ENCODE measurements around the gene PRSS22. TPM values are rescaled to one million over a fixed set of nuclear protein-coding genes. Genes with fewer than 3 reads are reported as not detected.

PRSS22 gene
- total and polyA plus RNA-seq, 10 of the 15 experiments (the other 5 are each of a cell fraction or from before 2014, with no cell fraction given): not detected

DNA sequence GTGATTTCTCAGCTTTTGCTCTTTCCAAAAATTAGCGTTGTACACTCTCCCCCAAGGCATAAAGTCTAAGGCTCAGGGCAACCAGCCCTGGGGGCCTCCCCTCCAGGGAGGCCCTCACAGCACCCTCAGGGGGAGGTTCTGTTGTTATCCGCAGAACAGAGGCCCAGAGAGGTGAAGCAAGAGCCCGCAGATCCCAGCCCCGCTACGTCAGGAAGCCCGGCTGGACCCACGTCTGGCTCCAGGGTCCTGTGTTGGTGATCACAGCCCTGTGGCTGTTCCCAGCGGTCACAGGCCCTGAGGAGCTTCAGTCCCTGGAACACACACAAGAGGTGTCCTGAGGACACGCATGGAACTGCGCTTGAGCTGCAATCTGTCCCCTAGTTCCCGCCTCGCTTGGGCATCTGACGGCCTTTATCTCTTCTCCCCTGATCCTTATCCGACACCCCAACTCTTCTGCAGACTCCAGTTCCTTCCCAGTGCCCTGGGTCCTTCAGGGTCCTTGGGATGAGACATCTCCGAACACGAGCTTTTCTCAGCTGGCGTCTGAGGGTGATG lies 29.0 kb downstream of the PRSS22 start (continued):
- no peak for TF ChIP-seq ZNF687 (IDR thresholded peaks at IDR 0.05)
- TF ChIP-seq E2F8 (IDR thresholded peaks at IDR 0.05; ENCODE audit: low read depth, partially characterized antibody): no peak

DNA sequence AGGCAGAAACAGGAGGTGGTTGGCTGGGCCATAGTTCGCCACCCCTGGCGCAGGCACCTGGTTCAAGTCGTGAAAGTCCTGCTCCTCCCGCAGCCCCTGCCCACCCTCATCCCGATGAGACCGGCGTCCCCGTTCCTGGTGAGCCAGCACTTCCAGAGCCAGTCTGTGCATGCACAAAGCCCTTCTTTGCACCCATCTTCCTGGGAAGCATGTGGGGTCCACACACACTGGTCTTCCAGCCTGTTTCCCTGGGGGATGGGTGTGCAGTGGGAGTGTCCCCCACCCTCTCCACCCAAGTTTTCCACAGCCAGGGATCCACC lies 29.5 kb downstream of the PRSS22 start:
- no peaks in the 10 kb centered on the region for H3K79me2 ChIP-seq (ENCODE audit: control insufficient read depth, insufficient read depth, low read length)
- no peak for DNase-seq (ENCODE audit: low read depth, low spot score)
- RAD21 ChIA-PET (ENCODE audit: unreplicated experiment): no interaction called here
- no peak overlapping the region for H3K4me2 ChIP-seq (ENCODE audit: control insufficient read depth, insufficient read depth)
- no peak overlapping the region for H3K27ac ChIP-seq (ENCODE audit: control insufficient read depth, insufficient read depth)
- intact Hi-C loops (cut with micrococcal nuclease; ENCODE audit: unreplicated experiment) (no loop called here), in situ Hi-C loops (cut with MboI) (no loop called here)
- CTCF ChIA-PET: interaction anchor here (1.8 kb wide), 1 partner anchor 40 kb away, joined by 4 read pairs; no protein-coding TSS in a partner anchor
- H2AFZ ChIP-seq (ENCODE audit: control insufficient read depth, low read depth, low read length): no peak overlapping the region
- FAIRE-seq: no peak
- no TSS peak for BruUV-seq (replicated peaks)
- H3K36me3 ChIP-seq (ENCODE audit: control insufficient read depth in 2 of 2, insufficient read depth in 2 of 2, low read length in 1 of 2): no peaks in the 10 kb centered on the region
- H3K9ac ChIP-seq (ENCODE audit: control insufficient read depth, insufficient read depth, low read length): no peak overlapping the region
- SMC1A ChIA-PET (ENCODE audit: uncharacterized antibody, unreplicated experiment): no interaction called here
- H3K27me3 ChIP-seq (replicated peaks in 1 of 2; ENCODE audit: control insufficient read depth in 2 of 2, insufficient read depth in 2 of 2, low read length in 1 of 2): no peaks in the 10 kb centered on the region
- no peaks in the 10 kb centered on the region for H4K20me1 ChIP-seq (ENCODE audit: control insufficient read depth, insufficient read depth)
- ATAC-seq: no peak
- H3K4me3 ChIP-seq: no peak overlapping the region
- WGBS (ENCODE audit: insufficient coverage, insufficient replicate concordance, low lambda C conversion rate, missing lambda C conversion rate): 75% methylated on average over 8 of the region's 8 CpGs
- peaks cover 4% of the 10 kb centered on the region; the same call in 1 of the 2 replicates for H3K4me1 ChIP-seq (ENCODE audit: control insufficient read depth, insufficient read depth, low read length)
- POLR2A ChIA-PET: no interaction called here
- no peaks in the 10 kb centered on the region for H3K9me3 ChIP-seq (replicated peaks; ENCODE audit: control insufficient read depth, insufficient read depth, low read length)
- TF ChIP-seq CBX3 (IDR thresholded peaks at IDR 0.05; ENCODE audit: borderline replicate concordance, low read depth) (no peak), FOXM1 (IDR thresholded peaks at IDR 0.05; ENCODE audit: low read depth, low read length) (no peak), MEF2B (IDR thresholded peaks at IDR 0.05; ENCODE audit: partially characterized antibody, poor library complexity, severe bottlenecking) (no peak), NFYB (IDR thresholded peaks at IDR 0.05; ENCODE audit: insufficient read depth, low read depth, low read length) (no peak), CHD1 (IDR thresholded peaks at IDR 0.05; ENCODE audit: low read depth, low read length) (no peak), NR2F1 (conservative IDR thresholded peaks at IDR 0.05) (no peak), BMI1 (IDR thresholded peaks at IDR 0.05; ENCODE audit: borderline replicate concordance) (no peak), STAT1 (conservative IDR thresholded peaks at IDR 0.05) (no peak), MEF2A (IDR thresholded peaks at IDR 0.05; ENCODE audit: insufficient read depth, low read depth, low read length) (no peak), KLF5 (IDR thresholded peaks at IDR 0.05; ENCODE audit: partially characterized antibody) (no peak), FOXK2 (IDR thresholded peaks at IDR 0.05) (no peak), BACH1 (IDR thresholded peaks at IDR 0.05; ENCODE audit: borderline replicate concordance) (no peak)
- TF ChIP-seq, protein P1, sequence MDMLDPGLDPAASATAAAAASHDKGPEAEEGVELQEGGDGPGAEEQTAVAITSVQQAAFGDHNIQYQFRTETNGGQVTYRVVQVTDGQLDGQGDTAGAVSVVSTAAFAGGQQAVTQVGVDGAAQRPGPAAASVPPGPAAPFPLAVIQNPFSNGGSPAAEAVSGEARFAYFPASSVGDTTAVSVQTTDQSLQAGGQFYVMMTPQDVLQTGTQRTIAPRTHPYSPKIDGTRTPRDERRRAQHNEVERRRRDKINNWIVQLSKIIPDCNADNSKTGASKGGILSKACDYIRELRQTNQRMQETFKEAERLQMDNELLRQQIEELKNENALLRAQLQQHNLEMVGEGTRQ (IDR thresholded peaks at IDR 0.05; ENCODE audit: borderline replicate concordance, low read depth, low read length): no peak

Measured in GM12878 (cell line).